Measurements from ENCODE around the gene GRK5.

GRK5 gene

GRCh38 chr10:119449760-119450461 is 242.5 kb downstream of the GRK5 start:
- no peak for TF ChIP-seq CTCF (IDR thresholded peaks at IDR 0.05; ENCODE audit: extremely low read depth, missing control alignments)
- peak; percentile 48 for DNase-seq (ENCODE audit: low spot score)

GRCh38 chr10:119450606-119451299 is 243.4 kb downstream of the GRK5 start:
- no peak for DNase-seq (ENCODE audit: low spot score)
- TF ChIP-seq CTCF (IDR thresholded peaks at IDR 0.05; ENCODE audit: extremely low read depth, missing control alignments) = no peak

- no peak for TF ChIP-seq CTCF (IDR thresholded peaks at IDR 0.05; ENCODE audit: extremely low read depth, missing control alignments)
- no peak for DNase-seq (ENCODE audit: low spot score)
Observed at GRCh38 chr10:119451300-119451896, 244.0 kb downstream of the GRK5 start.

- no peak for TF ChIP-seq CTCF (IDR thresholded peaks at IDR 0.05; ENCODE audit: extremely low read depth, missing control alignments)
- DNase-seq (ENCODE audit: low spot score) = no peak
Observed at GRCh38 chr10:119452396-119452795, 245.0 kb downstream of the GRK5 start.

GRCh38 chr10:119453313-119453712 is 245.9 kb downstream of the GRK5 start:
- no peak for TF ChIP-seq CTCF (IDR thresholded peaks at IDR 0.05; ENCODE audit: extremely low read depth, missing control alignments)
- DNase-seq (ENCODE audit: low spot score) = no peak

- DNase-seq (ENCODE audit: low spot score) = no peak
Observed at GRCh38 chr10:119454316-119454715, 246.9 kb downstream of the GRK5 start.

More at GRCh38 chr10:119454316-119454715, 246.9 kb downstream of the GRK5 start:
- TF ChIP-seq CTCF (IDR thresholded peaks at IDR 0.05; ENCODE audit: extremely low read depth, missing control alignments) = no peak

Data from GM20000 (cell line).